ENCODE measurements around the gene TMEM179. TPM values are rescaled to one million over a fixed set of nuclear protein-coding genes. Genes with fewer than 3 reads are reported as not detected.

TMEM179 gene
- total RNA-seq, 2 donors from 2014 or later: 8.2 to 15.7 TPM

GRCh38 chr14:104561632-104562495, 42.7 kb downstream of the TMEM179 start:
- Histone ChIP-seq H3K36me3 (ENCODE audit: control insufficient read depth, insufficient read depth, low read length) (no peaks in the 10 kb centered on the region), H3K9ac (ENCODE audit: extremely low read depth, low read length, poor library complexity, severe bottlenecking) (no peak overlapping the region), H3K4me1 (ENCODE audit: control insufficient read depth, insufficient read depth, low read length) (peaks cover 2% of the 10 kb centered on the region), H3K27me3 (ENCODE audit: control insufficient read depth, insufficient read depth, low read length, poor library complexity, severe bottlenecking) (no peaks in the 10 kb centered on the region), H3K9me3 (ENCODE audit: control insufficient read depth, low read length) (no peaks in the 10 kb centered on the region), H3K4me3 (ENCODE audit: low read length) (no peak overlapping the region), H3K27ac (ENCODE audit: low read depth, low read length) (no peak overlapping the region)
- Mint-ChIP-seq H3K36me3 (ENCODE audit: low read depth) (no peaks in the 10 kb centered on the region), H3K9me3 (no peaks in the 10 kb centered on the region), H3K4me1 (no peaks in the 10 kb centered on the region), H3K27ac (no peak overlapping the region), H3K4me3 (no peak overlapping the region), H3K27me3 (ENCODE audit: insufficient read depth) (no peaks in the 10 kb centered on the region)
- no peak for TF ChIP-seq CTCF (conservative IDR thresholded peaks at IDR 0.05)
- DNase-seq: no peak
- WGBS, 2 experiments (ENCODE audit: insufficient coverage in 1 of 2, insufficient read length in 1 of 2): 91 to 92% methylated on average over 8 to 23 of the region's 23 CpGs

GRCh38 chr14:104561124-104561557, 43.4 kb downstream of the TMEM179 start:
- Mint-ChIP-seq H3K9me3 (no peaks in the 10 kb centered on the region), H3K4me3 (no peak overlapping the region), H3K36me3 (ENCODE audit: low read depth) (no peaks in the 10 kb centered on the region), H3K27ac (no peak overlapping the region), H3K27me3 (ENCODE audit: insufficient read depth) (no peaks in the 10 kb centered on the region), H3K4me1 (no peaks in the 10 kb centered on the region)
- 90 to 91% methylated on average over 13 to 17 of the region's 17 CpGs for WGBS, 2 experiments (ENCODE audit: insufficient coverage in 1 of 2, insufficient read length in 1 of 2)
- H3K4me3 ChIP-seq (ENCODE audit: low read length): no peak overlapping the region
- no peak for DNase-seq
- H3K27ac ChIP-seq (ENCODE audit: low read depth, low read length): no peak overlapping the region
- H3K9ac ChIP-seq (ENCODE audit: extremely low read depth, low read length, poor library complexity, severe bottlenecking): no peak overlapping the region
- TF ChIP-seq CTCF (conservative IDR thresholded peaks at IDR 0.05): no peak
- H3K9me3 ChIP-seq (ENCODE audit: control insufficient read depth, low read length): no peaks in the 10 kb centered on the region
- H3K4me1 ChIP-seq (ENCODE audit: control insufficient read depth, insufficient read depth, low read length): peaks cover 2% of the 10 kb centered on the region
- no peaks in the 10 kb centered on the region for H3K27me3 ChIP-seq (ENCODE audit: control insufficient read depth, insufficient read depth, low read length, poor library complexity, severe bottlenecking)
- H3K36me3 ChIP-seq (ENCODE audit: control insufficient read depth, insufficient read depth, low read length): no peaks in the 10 kb centered on the region

- WGBS, 2 experiments (ENCODE audit: insufficient coverage in 1 of 2, insufficient read length in 1 of 2): 83 to 89% methylated on average over 2 to 3 of the region's 3 CpGs
- Histone ChIP-seq H3K9ac (ENCODE audit: extremely low read depth, low read length, poor library complexity, severe bottlenecking) (no peak overlapping the region), H3K4me1 (ENCODE audit: control insufficient read depth, insufficient read depth, low read length) (peaks cover 2% of the 10 kb centered on the region), H3K27me3 (ENCODE audit: control insufficient read depth, insufficient read depth, low read length, poor library complexity, severe bottlenecking) (no peaks in the 10 kb centered on the region), H3K9me3 (ENCODE audit: control insufficient read depth, low read length) (no peaks in the 10 kb centered on the region), H3K36me3 (ENCODE audit: control insufficient read depth, insufficient read depth, low read length) (no peaks in the 10 kb centered on the region), H3K4me3 (ENCODE audit: low read length) (no peak overlapping the region), H3K27ac (ENCODE audit: low read depth, low read length) (no peak overlapping the region)
- H3K4me1 Mint-ChIP-seq: no peaks in the 10 kb centered on the region
- no peak overlapping the region for H3K4me3 Mint-ChIP-seq
- H3K27ac Mint-ChIP-seq: no peak overlapping the region
- no peak for TF ChIP-seq CTCF (conservative IDR thresholded peaks at IDR 0.05)
- DNase-seq: no peak
- H3K27me3 Mint-ChIP-seq (ENCODE audit: insufficient read depth): no peaks in the 10 kb centered on the region
- no peaks in the 10 kb centered on the region for H3K9me3 Mint-ChIP-seq
- no peaks in the 10 kb centered on the region for H3K36me3 Mint-ChIP-seq (ENCODE audit: low read depth)
Measured at GRCh38 chr14:104560586-104560945, 44.0 kb downstream of the TMEM179 start.
